PC-9 (cell line): Measurements from ENCODE around the gene SLC7A10. TPM values are rescaled to one million over a fixed set of nuclear protein-coding genes. Genes with fewer than 3 reads are reported as not detected.

ENCODE experiments used
- BruUV-seq: library from RNA; stranded (reverse); fragments of 400-500 nt; replicated peaks from 2 replicates; lab custom pipeline; 2021; lab: Mats Ljungman, UMichigan
- CTCF ChIA-PET: fragments of 300-600 bp; sonication (Branson Sonifier 250); formaldehyde crosslinking; loops from one replicate; lab custom pipeline; 2022; ENCODE audit warnings: antibody characterized with exemption; lab: Charles Lee
- POLR2A ChIA-PET: fragments of 300-600 bp; sonication (Branson Sonifier 250); formaldehyde crosslinking; loops from one replicate; lab custom pipeline; 2022; ENCODE audit warnings: antibody characterized with exemption; ENCODE audit not compliant: unreplicated experiment; lab: Charles Lee
- DNase-seq, 2 experiments: peaks; one replicate each; pipeline versions ENCODE4 v3.0.0 to v3.0.0-alpha.2; 2015 to 2022; ENCODE audit warnings: mixed read lengths in 1 of 2
- H2AFZ ChIP-seq: fragments of 200-600 bp; sonication (generic); 2 replicates; pipeline ENCODE4 v1.8.1; 2017; ENCODE audit warnings: antibody characterized with exemption
- H3F3A ChIP-seq: fragments of 200-600 bp; sonication (generic); 2 replicates; pipeline ENCODE4 v1.8.1; 2017; ENCODE audit warnings: antibody characterized with exemption, mild to moderate bottlenecking, low read depth; ENCODE audit not compliant: insufficient read depth
- H3K27ac ChIP-seq: fragments of 200-600 bp; sonication (generic); 2 replicates; pipeline ENCODE4 v1.6.1; 2016; ENCODE audit warnings: mixed run types
- H3K27me3 ChIP-seq: fragments of 200-600 bp; sonication (generic); 2 replicates; pipeline ENCODE4 v1.6.1; 2016; ENCODE audit warnings: low read depth, mixed run types; ENCODE audit not compliant: insufficient read depth
- H3K36me3 ChIP-seq: fragments of 200-600 bp; sonication (generic); 2 replicates; pipeline ENCODE4 v1.6.1; 2016; ENCODE audit warnings: low read depth, mixed run types
- H3K4me1 ChIP-seq: fragments of 200-600 bp; sonication (generic); replicated peaks from 2 replicates; pipeline ENCODE4 v1.6.1; 2016; ENCODE audit warnings: mixed run types; ENCODE audit not compliant: insufficient read depth
- H3K4me2 ChIP-seq: fragments of 200-600 bp; sonication (generic); 2 replicates; pipeline ENCODE4 v1.6.1; 2017; ENCODE audit warnings: mixed run types
- H3K4me3 ChIP-seq: fragments of 200-600 bp; sonication (generic); 2 replicates; pipeline ENCODE4 v1.6.1; 2016; ENCODE audit warnings: mixed run types
- H3K79me2 ChIP-seq: fragments of 200-600 bp; sonication (generic); 2 replicates; pipeline ENCODE4 v1.6.1; 2017; ENCODE audit warnings: low read depth, mixed run types
- H3K9me2 ChIP-seq: fragments of 200-600 bp; sonication (generic); 2 replicates; pipeline ENCODE4 v1.8.1; 2017; ENCODE audit warnings: mild to moderate bottlenecking; ENCODE audit not compliant: insufficient read depth
- H3K9me3 ChIP-seq: fragments of 200-600 bp; sonication (generic); 2 replicates; pipeline ENCODE4 v1.8.1; 2016; ENCODE audit warnings: low read depth; ENCODE audit not compliant: insufficient read depth
- H4K20me1 ChIP-seq: fragments of 200-600 bp; sonication (generic); 2 replicates; pipeline ENCODE4 v1.8.1; 2017; ENCODE audit not compliant: insufficient read depth
- CTCF ChIP-seq: fragments of 200-600 bp; sonication (generic); conservative IDR thresholded peaks from 2 replicates; pipeline ENCODE4 v1.6.1; 2017; ENCODE audit warnings: mixed run types, antibody characterized with exemption, mild to moderate bottlenecking, moderate library complexity
- EZH2 ChIP-seq: fragments of 200-600 bp; sonication (generic); IDR thresholded peaks from 2 replicates; pipeline ENCODE4 v1.8.0; 2017; ENCODE audit warnings: antibody characterized with exemption, low read depth
- intact Hi-C: fragments of 100-400 bp; cut with micrococcal nuclease; formaldehyde crosslinking; loops from one replicate; pipeline ENCODE4 v1.10.0; 2022; ENCODE audit not compliant: unreplicated experiment
- total RNA-seq: library from RNA; stranded (reverse); gene quantifications from 2 replicates; pipeline ENCODE4 v1.2.3, GENCODE V29; 2021

SLC7A10 gene
- total RNA-seq, 1 experiment from 2014 or later = not detected

- H2AFZ ChIP-seq = no peak overlapping the region
- intact Hi-C loops = no loop called here
These were observed 10.0 kb downstream of the SLC7A10 start for GRCh38 chr19:33215438-33216197.

GRCh38 chr19:33214596-33214995 is 11.1 kb downstream of the SLC7A10 start:
- ChIA-PET POLR2A (interaction anchor here (0.6 kb wide), 1 partner anchor 31 kb away, joined by 3 read pairs; no protein-coding TSS in a partner anchor), CTCF (interaction anchor here (0.7 kb wide), 1 partner anchor 102 kb away, joined by 9 read pairs; no protein-coding TSS in a partner anchor)
- TF ChIP-seq CTCF (no peak; the same call in 1 of the 2 replicates), EZH2 (no peak)

More at GRCh38 chr19:33215438-33216197, 10.0 kb downstream of the SLC7A10 start:
- no peak overlapping the region for H3K27ac ChIP-seq
- H4K20me1 ChIP-seq = no peaks in the 10 kb centered on the region
- DNase-seq = no peak
- no peaks in the 10 kb centered on the region for H3K4me1 ChIP-seq
- POLR2A ChIA-PET = no interaction called here
- no peaks in the 10 kb centered on the region for H3F3A ChIP-seq
- H3K79me2 ChIP-seq = no peaks in the 10 kb centered on the region
- CTCF ChIA-PET = no interaction called here
- no peak for TF ChIP-seq EZH2
- no peak overlapping the region for H3K4me2 ChIP-seq
- BruUV-seq = no TSS peak
- H3K27me3 ChIP-seq = peaks cover 64% of the 10 kb centered on the region
- no peaks in the 10 kb centered on the region for H3K9me3 ChIP-seq
- no peak overlapping the region for H3K4me3 ChIP-seq
- H3K36me3 ChIP-seq = no peaks in the 10 kb centered on the region
- no peaks in the 10 kb centered on the region for H3K9me2 ChIP-seq

GRCh38 chr19:33212436-33213172 is 13.0 kb downstream of the SLC7A10 start:
- Histone ChIP-seq H4K20me1 (no peaks in the 10 kb centered on the region), H3F3A (no peaks in the 10 kb centered on the region), H2AFZ (no peak overlapping the region), H3K4me3 (no peak overlapping the region), H3K4me1 (no peaks in the 10 kb centered on the region), H3K27me3 (peaks cover 36% of the 10 kb centered on the region; the same call in 1 of the 2 replicates), H3K9me2 (no peaks in the 10 kb centered on the region), H3K9me3 (no peaks in the 10 kb centered on the region), H3K27ac (no peak overlapping the region), H3K36me3 (no peaks in the 10 kb centered on the region), H3K79me2 (no peaks in the 10 kb centered on the region), H3K4me2 (no peak overlapping the region)
- no peak for DNase-seq
- no TSS peak for BruUV-seq
- no peak for TF ChIP-seq CTCF
- no peak for TF ChIP-seq EZH2
- intact Hi-C loops = no loop called here
- ChIA-PET CTCF (interaction anchor here (0.6 kb wide), 1 partner anchor 218 kb away, joined by 3 read pairs; no protein-coding TSS in a partner anchor), POLR2A (no interaction called here)

More at GRCh38 chr19:33214596-33214995, 11.1 kb downstream of the SLC7A10 start:
- Histone ChIP-seq H3K79me2 (no peaks in the 10 kb centered on the region), H3K4me2 (no peak overlapping the region), H3K4me3 (no peak overlapping the region), H3K27ac (no peak overlapping the region), H3K9me2 (no peaks in the 10 kb centered on the region), H3K4me1 (no peaks in the 10 kb centered on the region), H4K20me1 (no peaks in the 10 kb centered on the region), H3K27me3 (peaks cover 53% of the 10 kb centered on the region), H3F3A (no peaks in the 10 kb centered on the region), H2AFZ (no peak overlapping the region), H3K36me3 (no peaks in the 10 kb centered on the region), H3K9me3 (no peaks in the 10 kb centered on the region)
- DNase-seq = no peak
- intact Hi-C loops = no loop called here
- no TSS peak for BruUV-seq
